CD1c-positive myeloid dendritic cell (primary cell): ENCODE data around the gene SAMHD1.
"Not testable (repeated sequence)": the region's sequence is repeated elsewhere in the genome, so short reads cannot be mapped to it uniquely, and the experiment has no call there.

Experiments
- DNase-seq: peaks from one replicate; pipeline ENCODE4 v3.0.0-alpha.2; 2016; ENCODE audit errors: extremely low spot score

The SAMHD1 gene

DNA sequence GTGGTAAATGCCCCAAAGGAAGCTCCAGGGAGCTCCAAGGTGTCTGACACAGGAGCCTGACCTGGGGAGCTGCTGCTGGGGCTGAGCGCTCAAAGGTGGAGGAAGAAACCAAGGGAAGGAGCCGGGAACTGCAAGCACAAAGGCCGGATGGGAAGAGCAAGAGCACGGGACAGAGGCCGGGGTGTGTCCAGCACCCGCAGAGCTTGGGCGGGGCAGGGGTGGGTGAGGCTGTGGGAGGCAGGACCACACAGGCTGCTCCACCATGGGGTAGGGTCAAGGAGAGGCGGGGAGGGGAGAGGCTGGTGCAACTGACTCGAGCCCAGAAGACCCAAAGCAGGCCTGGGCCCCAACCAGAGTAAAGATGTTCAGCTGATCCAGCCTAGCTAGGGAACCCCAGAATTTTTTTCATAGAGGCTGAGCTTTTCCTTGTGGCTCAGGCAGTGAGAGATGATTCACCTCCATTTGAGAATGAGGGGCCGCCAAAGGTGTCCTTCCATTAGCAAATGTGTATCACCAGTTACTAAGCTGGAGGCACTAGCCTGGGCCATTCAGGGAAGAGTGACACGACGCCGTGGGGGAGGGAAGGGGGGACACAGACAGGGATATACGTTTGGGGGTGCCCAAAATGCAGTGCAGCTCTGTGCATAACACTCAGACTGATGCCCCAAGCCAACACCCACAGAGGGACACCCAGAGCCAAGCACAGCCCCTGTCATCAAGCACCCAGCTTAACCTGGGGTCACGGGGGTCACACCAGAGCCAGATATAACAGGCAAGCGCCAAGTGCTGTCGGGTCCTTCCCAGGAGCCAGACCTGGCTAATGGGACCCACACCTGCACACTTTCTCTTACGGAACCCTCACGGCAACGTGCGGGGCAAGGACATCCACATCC is 96.9 kb downstream of the SAMHD1 start:
- no peak for DNase-seq

DNA sequence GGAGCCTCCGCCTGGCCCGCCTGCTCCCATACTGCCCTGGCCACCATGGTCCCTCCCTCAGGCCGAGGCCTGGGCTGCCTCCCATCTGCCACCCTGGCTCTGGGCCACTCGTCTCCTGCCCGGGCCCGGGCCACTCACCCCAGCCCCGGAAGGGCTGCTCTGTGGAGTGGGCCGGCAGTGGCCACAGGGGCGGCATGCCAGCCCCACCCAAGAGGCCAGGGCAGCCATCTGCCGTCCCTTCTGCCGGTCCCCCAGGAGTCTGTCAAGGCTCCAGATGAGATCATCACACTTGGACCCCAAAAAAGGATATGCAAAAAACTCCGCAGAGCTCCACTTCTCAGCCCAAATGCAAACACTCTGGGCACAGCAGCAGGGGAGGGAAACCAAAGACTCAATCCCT is 99.3 kb downstream of the SAMHD1 start:
- no peak for DNase-seq

- no peak for DNase-seq
These were observed 100.0 kb downstream of the SAMHD1 start for GRCh38 chr20:36851490-36851889.

DNA sequence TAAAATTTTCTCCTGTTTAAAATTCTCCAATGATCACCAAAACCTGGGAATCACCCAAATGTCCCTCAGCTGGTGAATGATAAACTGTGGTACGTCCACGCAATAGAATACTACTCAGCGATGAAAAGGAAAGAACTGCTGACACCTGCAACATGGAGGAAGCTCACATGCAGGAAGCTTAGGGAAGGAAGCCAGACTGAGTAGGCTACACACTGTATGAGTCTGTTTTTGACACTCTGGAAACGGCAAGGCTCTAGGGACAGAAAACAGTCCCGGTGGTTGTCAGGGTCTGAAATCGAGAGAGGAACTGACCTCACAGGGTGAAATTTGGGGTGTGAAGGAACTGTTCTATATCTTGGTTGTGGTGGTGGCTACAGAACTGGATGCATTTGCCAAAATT is 100.7 kb downstream of the SAMHD1 start:
- DNase-seq, result peak; percentile 24

- DNase-seq, result no peak
These were observed 102.0 kb downstream of the SAMHD1 start for GRCh38 chr20:36849333-36850065.

- DNase-seq, result peak; percentile 15
These were observed 102.8 kb downstream of the SAMHD1 start for GRCh38 chr20:36848677-36849076.

GRCh38 chr20:36848078-36848660 is 103.3 kb downstream of the SAMHD1 start:
- no peak for DNase-seq

DNA sequence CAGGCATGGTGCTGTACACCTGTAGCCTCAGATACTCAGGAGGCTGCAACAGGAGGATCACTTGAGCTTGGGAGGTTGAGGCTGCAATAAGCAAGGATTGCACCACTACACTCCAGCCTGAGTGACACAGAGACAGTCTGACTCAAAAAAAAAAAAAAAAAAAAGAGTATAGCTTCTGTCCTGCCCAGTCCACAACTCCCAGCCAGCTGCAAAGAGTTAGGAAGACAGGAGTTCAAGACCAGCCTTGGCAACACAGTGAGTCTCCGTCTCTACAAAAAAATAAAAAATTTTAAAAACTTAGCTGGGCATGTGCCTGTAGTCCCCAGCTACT is 103.8 kb downstream of the SAMHD1 start:
- DNase-seq, result no peak

DNA sequence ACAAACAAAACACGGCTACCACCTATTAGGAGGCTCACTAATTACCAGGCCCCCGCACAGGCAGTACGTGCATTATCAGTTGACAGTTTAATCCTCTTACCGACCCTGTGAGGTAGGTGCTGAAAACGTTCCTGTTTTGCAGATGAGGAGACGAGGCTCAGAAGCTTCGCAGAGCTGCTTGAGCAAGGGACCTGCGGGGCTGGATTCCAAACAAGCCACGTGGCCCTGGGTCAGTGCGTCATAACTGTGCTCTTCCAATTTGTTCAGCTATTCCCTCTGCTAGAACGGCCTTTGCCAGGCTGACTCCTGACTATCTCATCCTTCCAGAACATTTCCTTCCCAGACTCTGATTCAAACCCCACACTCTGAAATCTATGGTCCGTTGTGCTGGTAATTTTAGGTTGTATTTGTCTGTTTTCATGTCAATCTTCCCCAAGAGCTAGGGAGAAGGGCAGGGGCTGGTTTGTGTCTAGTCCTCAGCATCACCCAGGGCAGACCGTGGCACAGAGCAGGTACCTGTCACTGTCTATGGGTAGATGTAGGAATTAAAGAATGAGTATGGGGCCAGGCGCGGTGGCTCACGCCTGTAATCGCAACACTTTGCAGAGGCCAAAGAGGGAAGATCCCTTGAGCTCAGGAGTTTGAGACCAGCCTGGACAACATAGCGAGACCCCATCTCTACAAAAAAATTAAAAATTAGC is 104.3 kb downstream of the SAMHD1 start:
- no peak for DNase-seq

GRCh38 chr20:36845288-36845971 is 106.1 kb downstream of the SAMHD1 start:
- no peak for DNase-seq

DNA sequence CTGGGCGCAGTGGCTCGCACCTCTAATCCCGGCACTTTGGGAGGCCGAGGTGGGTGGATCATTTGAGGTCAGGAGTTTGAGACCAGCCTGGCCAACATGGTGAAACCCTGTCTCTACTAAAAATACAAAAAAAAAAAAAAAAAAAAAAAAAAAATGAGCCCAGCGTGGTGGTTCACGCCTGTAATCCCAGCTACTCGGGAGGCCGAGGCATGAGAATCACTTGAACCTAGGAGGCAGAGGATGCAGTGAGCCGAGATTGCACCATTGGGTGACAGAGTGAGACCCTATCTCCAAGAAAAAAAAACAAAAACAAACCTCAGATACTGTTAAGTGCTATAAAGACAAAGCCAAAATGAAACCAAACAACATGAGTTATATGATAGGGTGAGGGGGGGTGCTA is 110.5 kb downstream of the SAMHD1 start:
- DNase-seq, result not testable (repeated sequence)
